Fibroblast of peridontal ligament (primary cell): ENCODE data around the gene ITPR3.

Experiments used
- DNase-seq: peaks from one replicate; pipeline ENCODE4 v3.0.0-alpha.2; 2010; ENCODE audit errors: extremely low read depth

ITPR3 gene

GRCh38 chr6:33670086-33670660, 49.1 kb downstream of the ITPR3 start:
- no peak for DNase-seq

GRCh38 chr6:33670971-33671743, 50.0 kb downstream of the ITPR3 start:
- no peak for DNase-seq

- no peak for DNase-seq
Measured at GRCh38 chr6:33671744-33672072, 50.6 kb downstream of the ITPR3 start.

GRCh38 chr6:33672808-33673207, 51.7 kb downstream of the ITPR3 start:
- peak; percentile 92 for DNase-seq

- no peak for DNase-seq
Measured at GRCh38 chr6:33673851-33674250, 52.7 kb downstream of the ITPR3 start.

- DNase-seq, result no peak
Measured at GRCh38 chr6:33675968-33676367, 54.8 kb downstream of the ITPR3 start.

- DNase-seq, result no peak
Measured at GRCh38 chr6:33676416-33677142, 55.5 kb downstream of the ITPR3 start.

- peak; percentile 79 for DNase-seq
Measured at GRCh38 chr6:33677143-33677660, 56.1 kb downstream of the ITPR3 start.

GRCh38 chr6:33677689-33678088, 56.6 kb downstream of the ITPR3 start:
- no peak for DNase-seq

- no peak for DNase-seq
Measured at GRCh38 chr6:33678233-33678931, 57.3 kb downstream of the ITPR3 start.

GRCh38 chr6:33678932-33679490, 57.9 kb downstream of the ITPR3 start:
- DNase-seq, result no peak

GRCh38 chr6:33679761-33680160, 58.6 kb downstream of the ITPR3 start:
- no peak for DNase-seq

- DNase-seq, result no peak
Measured at GRCh38 chr6:33682341-33682740, 61.2 kb downstream of the ITPR3 start.

GRCh38 chr6:33683051-33683571, 62.0 kb downstream of the ITPR3 start:
- DNase-seq, result no peak

GRCh38 chr6:33683576-33684427, 62.7 kb downstream of the ITPR3 start:
- no peak for DNase-seq

GRCh38 chr6:33684428-33684896, 63.3 kb downstream of the ITPR3 start:
- DNase-seq, result no peak

GRCh38 chr6:33684983-33685382, 63.9 kb downstream of the ITPR3 start:
- no peak for DNase-seq

- no peak for DNase-seq
Measured at GRCh38 chr6:33685411-33686224, 64.5 kb downstream of the ITPR3 start.

- no peak for DNase-seq
Measured at GRCh38 chr6:33686225-33686924, 65.3 kb downstream of the ITPR3 start.
